ENCODE data around the gene SLC22A9. TPM values are rescaled to one million over a fixed set of nuclear protein-coding genes. Genes with fewer than 3 reads are reported as not detected.
"Not testable (repeated sequence)": the region's sequence is repeated elsewhere in the genome, so short reads cannot be mapped to it uniquely, and the experiment has no call there.

The SLC22A9 gene
- total RNA-seq, 2 donors from 2014 or later = not detected

- DNase-seq; ATAC-seq; intact Hi-C loops (cut with DNase I): not testable (repeated sequence)
Observed at GRCh38 chr11:63435831-63436230, 66.2 kb downstream of the SLC22A9 start.

- DNase-seq (no peak), ATAC-seq (no peak)
- intact Hi-C loops (cut with DNase I) = no loop called here
Observed at GRCh38 chr11:63443714-63444113, 74.1 kb downstream of the SLC22A9 start.

GRCh38 chr11:63444160-63444559, 74.6 kb downstream of the SLC22A9 start:
- intact Hi-C loops (cut with DNase I) = no loop called here
- DNase-seq = no peak
- no peak for ATAC-seq

- no peak for ATAC-seq
- DNase-seq = no peak
- intact Hi-C loops (cut with DNase I) = no loop called here
Observed at GRCh38 chr11:63445118-63445517, 75.5 kb downstream of the SLC22A9 start.

- no peak for ATAC-seq
- intact Hi-C loops (cut with DNase I) = no loop called here
- no peak for DNase-seq
Observed at GRCh38 chr11:63445720-63446119, 76.1 kb downstream of the SLC22A9 start.

GRCh38 chr11:63448646-63449045, 79.1 kb downstream of the SLC22A9 start:
- intact Hi-C loops (cut with DNase I) = no loop called here
- no peak for ATAC-seq
- no peak for DNase-seq

GRCh38 chr11:63459586-63459985, 90.0 kb downstream of the SLC22A9 start:
- DNase-seq (no peak), ATAC-seq (no peak)
- intact Hi-C loops (cut with DNase I) = no loop called here

Other genes with a start within 250 kb of the SLC22A9 start
- not detected for gene SLC22A24, start 225.6 kb upstream of the SLC22A9 start, total RNA-seq
- under 1 TPM in 1 of 2 donors, not detected in 1; 0.09 TPM for gene SLC22A25, start 126.2 kb upstream of the SLC22A9 start, total RNA-seq
- 10 to 100 TPM in 1 of 2 donors, 1 to 10 TPM in 1; 9.3 to 15.8 TPM for gene PLAAT5, start 121.4 kb downstream of the SLC22A9 start, total RNA-seq
- gene LGALS12, start 136.3 kb downstream of the SLC22A9 start, total RNA-seq = 10 to 100 TPM; 22.0 to 32.1 TPM
- gene PLAAT4, start 167.0 kb downstream of the SLC22A9 start, total RNA-seq = 10 to 100 TPM; 11.3 to 16.6 TPM
- under 1 TPM; 0.32 to 0.47 TPM for gene PLAAT2, start 193.6 kb downstream of the SLC22A9 start, total RNA-seq
- 100 to 1,000 TPM; 156 to 173 TPM for gene PLAAT3, start 244.6 kb downstream of the SLC22A9 start, total RNA-seq

Data from left cardiac atrium (tissue), 4 donors.